Liver (tissue), 9 donors: ENCODE measurements around the gene PNKD. TPM values are rescaled to one million over a fixed set of nuclear protein-coding genes. Genes with fewer than 3 reads are reported as not detected.

Source experiments
- DNase-seq: peaks from one replicate; pipeline ENCODE4 v3.0.0-alpha.2; 2017; ENCODE audit warnings: low spot score
- H3K27ac ChIP-seq, 2 donors: one replicate each; pipeline ENCODE4 v1.7.0; 2013; ENCODE audit warnings: inconsistent platforms in 2 of 2, low read length in 2 of 2, control low read depth in 1 of 2, low read depth in 1 of 2, mild to moderate bottlenecking in 1 of 2
- H3K27me3 ChIP-seq, 4 donors: one replicate each; pipeline versions ENCODE4 v1.6.1 to v1.7.0; 2013; ENCODE audit warnings: low read length in 3 of 4, inconsistent platforms in 1 of 4, mild to moderate bottlenecking in 1 of 4, moderate library complexity in 1 of 4; ENCODE audit not compliant: control insufficient read depth in 4 of 4, insufficient read depth in 4 of 4
- H3K36me3 ChIP-seq, 4 donors: one replicate each; pipeline versions ENCODE4 v1.6.1 to v1.7.0; 2013; ENCODE audit warnings: low read length in 3 of 4, mild to moderate bottlenecking in 3 of 4, low read depth in 1 of 4, moderate library complexity in 1 of 4; ENCODE audit not compliant: control insufficient read depth in 4 of 4, insufficient read depth in 3 of 4
- H3K4me1 ChIP-seq, 4 donors: one replicate each; pipeline versions ENCODE4 v1.6.1 to v1.7.0; 2013; ENCODE audit warnings: low read length in 3 of 4, mild to moderate bottlenecking in 3 of 4, moderate library complexity in 1 of 4; ENCODE audit not compliant: control insufficient read depth in 4 of 4, insufficient read depth in 4 of 4
- H3K4me3 ChIP-seq, 3 donors: one replicate each; pipeline versions ENCODE4 v1.6.1 to v1.7.0; 2013; ENCODE audit warnings: low read length in 3 of 3, control low read depth in 1 of 3, low read depth in 1 of 3, mild to moderate bottlenecking in 1 of 3
- H3K9ac ChIP-seq, 2 donors: one replicate each; pipeline ENCODE4 v1.7.0; 2013; ENCODE audit warnings: low read length in 2 of 2, mild to moderate bottlenecking in 2 of 2, moderate library complexity in 2 of 2, control low read depth in 1 of 2, low read depth in 1 of 2
- H3K9me3 ChIP-seq, 4 donors: one replicate each; pipeline versions ENCODE4 v1.6.1 to v1.7.0; 2013; ENCODE audit warnings: low read length in 3 of 4; ENCODE audit not compliant: control insufficient read depth in 4 of 4
- CTCF ChIP-seq: fragments of 150-350 bp; IDR thresholded peaks from 2 replicates; pipeline ENCODE4 v1.5.1; 2017; ENCODE audit warnings: improper control_type of control experiment, low read depth, low read length; ENCODE audit not compliant: missing input control
- EGR1 ChIP-seq, 2 donors: IDR thresholded peaks; 2 replicates each; pipeline ENCODE4 v1.6.1; 2016 to 2018; ENCODE audit warnings: antibody characterized with exemption in 2 of 2, low read depth in 2 of 2
- FOXA1 ChIP-seq: IDR thresholded peaks from 2 replicates; pipeline ENCODE4 v1.6.1; 2016; ENCODE audit warnings: antibody characterized with exemption
- FOXA2 ChIP-seq: IDR thresholded peaks from 2 replicates; pipeline ENCODE4 v1.6.1; 2016; ENCODE audit warnings: antibody characterized with exemption
- GABPA ChIP-seq, 2 donors: IDR thresholded peaks in 1 of 2; conservative IDR thresholded peaks in 1 of 2; 2 replicates each; pipeline ENCODE4 v1.6.1; 2016; ENCODE audit warnings: antibody characterized with exemption in 2 of 2, mild to moderate bottlenecking in 1 of 2, moderate library complexity in 1 of 2
- HNF4A ChIP-seq, 2 donors: conservative IDR thresholded peaks; 2 replicates each; pipeline ENCODE4 v1.6.1; 2016; ENCODE audit warnings: antibody characterized with exemption in 2 of 2, mild to moderate bottlenecking in 2 of 2
- HNF4G ChIP-seq: IDR thresholded peaks from 2 replicates; pipeline ENCODE4 v1.6.1; 2016; ENCODE audit warnings: antibody characterized with exemption
- JUND ChIP-seq, 2 donors: IDR thresholded peaks; 2 replicates each; pipeline ENCODE4 v1.6.1; 2016; ENCODE audit warnings: antibody characterized with exemption in 2 of 2
- MAX ChIP-seq: IDR thresholded peaks from 2 replicates; pipeline ENCODE4 v1.6.1; 2016; ENCODE audit warnings: antibody characterized with exemption
- RAD21 ChIP-seq, 2 donors: IDR thresholded peaks; 2 replicates each; pipeline ENCODE4 v1.6.1; 2016; ENCODE audit warnings: antibody characterized with exemption in 2 of 2, mild to moderate bottlenecking in 2 of 2
- REST ChIP-seq: IDR thresholded peaks from 2 replicates; pipeline ENCODE4 v1.6.1; 2016; ENCODE audit warnings: antibody characterized with exemption, mild to moderate bottlenecking
- RXRA ChIP-seq, 2 donors: IDR thresholded peaks; 2 replicates each; pipeline ENCODE4 v1.6.1; 2017 to 2018; ENCODE audit warnings: antibody characterized with exemption in 2 of 2, mild to moderate bottlenecking in 1 of 2
- SP1 ChIP-seq: IDR thresholded peaks from 2 replicates; pipeline ENCODE4 v1.6.1; 2018; ENCODE audit warnings: antibody characterized with exemption, mild to moderate bottlenecking
- TAF1 ChIP-seq: conservative IDR thresholded peaks from 2 replicates; pipeline ENCODE4 v1.6.1; 2016; ENCODE audit warnings: antibody characterized with exemption, mild to moderate bottlenecking
- WGBS: extraction: QIAGEN DNeasy Blood & Tissue Kit; methylation state at CpG from one replicate; pipeline ENCODE4 v1.1.7; 2013; 5-methylcytosine and 5-hydroxymethylcytosine counted together
- polyA plus RNA-seq, 2 donors: library from polyadenylated mRNA; stranded (reverse) in 1 of 2; unstranded in 1 of 2; fragments of 200-250 nt in 1 of 2; fragments of >200 nt in 1 of 2; fragmentation: Nextera tagmentation in 1 of 2; extraction: Ambion mirVana in 1 of 2; gene quantifications; one replicate each; pipeline versions ENCODE4 v1.2.1 to v1.2.3, GENCODE V29; 2013 to 2015
- total RNA-seq, 2 donors: library from RNA; depleted of rRNA; stranded (reverse); fragments of >200 nt; gene quantifications; one replicate each; pipeline ENCODE4 v1.2.3, GENCODE V29; 2014
- donor health status: healthy.
- donor health status: healthy.
- donor health status: healthy.
- donor health status: healthy.
- donor health status: healthy.

The PNKD gene
- total and polyA plus RNA-seq, 4 donors: 28.5 to 161 (median 94.9) TPM

GRCh38 chr2:218281449-218281848 lies 11.1 kb downstream of the PNKD start:
- TF ChIP-seq FOXA1 (no peak), FOXA2 (no peak), HNF4G (no peak), MAX (no peak), TAF1 (no peak), RXRA (IDR thresholded peaks at IDR 0.05) (peak; percentile 32 to 63)
- Histone ChIP-seq H3K9ac (no peak overlapping the region), H3K27me3 (no peaks in the 10 kb centered on the region), H3K27ac (peak overlapping the region in 1 of 2 donors; percentile 12), H3K9me3 (no peaks in the 10 kb centered on the region), H3K36me3 (peaks cover 22 to 39% (median 34%) of the 10 kb centered on the region in 4 donors), H3K4me1 (peaks cover 16 to 52% (median 45%) of the 10 kb centered on the region in 4 donors), H3K4me3 (no peak overlapping the region)
- no peak for DNase-seq
- 37% methylated on average over 3 of the region's 3 CpGs for WGBS

- 60% methylated on average over 17 of the region's 17 CpGs for WGBS
- TF ChIP-seq RAD21 (IDR thresholded peaks at IDR 0.05) (no peak), HNF4G (no peak), RXRA (IDR thresholded peaks at IDR 0.05) (no peak), SP1 (no peak), MAX (no peak), GABPA (IDR thresholded peaks at IDR 0.05 in 1 of 2, conservative IDR thresholded peaks at IDR 0.05 in 1 of 2) (no peak), JUND (IDR thresholded peaks at IDR 0.05) (no peak), HNF4A (conservative IDR thresholded peaks at IDR 0.05) (no peak), EGR1 (IDR thresholded peaks at IDR 0.05; ENCODE audit: low read depth in 2 of 2) (no peak), FOXA2 (no peak), CTCF (no peak), REST (no peak)
- no peak overlapping the region for H3K4me3 ChIP-seq
- H3K27ac ChIP-seq: peak overlapping the region; percentile 39 to 41
- H3K4me1 ChIP-seq: peaks cover 22 to 62% (median 53%) of the 10 kb centered on the region in 4 donors
- H3K9me3 ChIP-seq: no peaks in the 10 kb centered on the region
- DNase-seq: no peak
- no peak overlapping the region for H3K9ac ChIP-seq
- peaks cover 20 to 29% (median 26%) of the 10 kb centered on the region in 4 donors for H3K36me3 ChIP-seq
- no peaks in the 10 kb centered on the region for H3K27me3 ChIP-seq
These were observed 12.1 kb downstream of the PNKD start for GRCh38 chr2:218282173-218282991.
